ENCODE data around the gene SLC23A3. TPM values are rescaled to one million over a fixed set of nuclear protein-coding genes. Genes with fewer than 3 reads are reported as not detected.

SLC23A3 gene
- total RNA-seq, 4 donors from 2014 or later, result 0.10 to 4.4 (median 1.0) TPM

GRCh38 chr2:219214786-219215185 lies 45.0 kb upstream of the SLC23A3 start:
- intact Hi-C loops (cut with DNase I; ENCODE audit: low total_unique reads), result no loop called here
- DNase-seq (ENCODE audit: low spot score in 2 of 2), result no peak
- H3K4me3 ChIP-seq (ENCODE audit: low read depth, poor library complexity, severe bottlenecking), result no peak overlapping the region
- 90 to 92% methylated on average over 6 of the region's 6 CpGs for WGBS, 2 donors
- TF ChIP-seq CTCF (IDR thresholded peaks at IDR 0.05), result no peak
- no peak for TF ChIP-seq POLR2A (IDR thresholded peaks at IDR 0.05)

- no peak for DNase-seq (ENCODE audit: low spot score in 2 of 2)
- intact Hi-C loops (cut with DNase I; ENCODE audit: low total_unique reads), result no loop called here
- 92 to 97% methylated on average over 15 of the region's 15 CpGs for WGBS, 2 donors
- H3K4me3 ChIP-seq (ENCODE audit: low read depth, poor library complexity, severe bottlenecking), result no peak overlapping the region
- TF ChIP-seq POLR2A (IDR thresholded peaks at IDR 0.05) (no peak), CTCF (IDR thresholded peaks at IDR 0.05) (no peak)
Observed at GRCh38 chr2:219214141-219214540, 44.3 kb upstream of the SLC23A3 start.

- intact Hi-C loops (cut with DNase I; ENCODE audit: low total_unique reads), result no loop called here
- no peak overlapping the region for H3K4me3 ChIP-seq (ENCODE audit: low read depth, poor library complexity, severe bottlenecking)
- TF ChIP-seq POLR2A (IDR thresholded peaks at IDR 0.05) (no peak), CTCF (IDR thresholded peaks at IDR 0.05) (no peak)
- WGBS, 2 donors, result 94% methylated on average over 10 of the region's 10 CpGs
- peak in 1 of 2 donors; percentile 58 for DNase-seq (ENCODE audit: low spot score in 2 of 2)
Observed at GRCh38 chr2:219213486-219214071, 43.8 kb upstream of the SLC23A3 start.

GRCh38 chr2:219213026-219213415 lies 43.2 kb upstream of the SLC23A3 start:
- no peak overlapping the region for H3K4me3 ChIP-seq (ENCODE audit: low read depth, poor library complexity, severe bottlenecking)
- intact Hi-C loops (cut with DNase I; ENCODE audit: low total_unique reads), result no loop called here
- no peak for TF ChIP-seq CTCF (IDR thresholded peaks at IDR 0.05)
- TF ChIP-seq POLR2A (IDR thresholded peaks at IDR 0.05), result no peak
- WGBS, 2 donors, result 87 to 90% methylated on average over 8 of the region's 8 CpGs
- DNase-seq (ENCODE audit: low spot score in 2 of 2), result peak in 1 of 2 donors; percentile 34

GRCh38 chr2:219210886-219211362 lies 41.1 kb upstream of the SLC23A3 start:
- TF ChIP-seq POLR2A (IDR thresholded peaks at IDR 0.05) (no peak), CTCF (IDR thresholded peaks at IDR 0.05) (no peak)
- intact Hi-C loops (cut with DNase I; ENCODE audit: low total_unique reads), result no loop called here
- DNase-seq (ENCODE audit: low spot score in 2 of 2), result peak in 1 of 2 donors; percentile 72
- WGBS, 2 donors, result 86 to 94% methylated on average over 9 of the region's 9 CpGs
- H3K4me3 ChIP-seq (ENCODE audit: low read depth, poor library complexity, severe bottlenecking), result no peak overlapping the region

All from lower leg skin (tissue), 4 donors.